Bronchial epithelial cell (primary cell): Measurements from ENCODE around the gene TAS2R42. TPM values are rescaled to one million over a fixed set of nuclear protein-coding genes. Genes with fewer than 3 reads are reported as not detected.

Experiments used
- DNase-seq: peaks from one replicate; pipeline ENCODE4 v3.0.0-alpha.2; 2010; ENCODE audit warnings: low read depth
- FAIRE-seq: peaks from 2 replicates; lab custom pipeline; 2011; peaks lifted over from hg19 to GRCh38; lab: Jason Lieb, UNC
- H3K27me3 ChIP-seq: 2 replicates; pipeline ENCODE4 v1.5.1; 2011; ENCODE audit warnings: low read length; ENCODE audit not compliant: control insufficient read depth, insufficient read depth
- H3K36me3 ChIP-seq: 2 replicates; pipeline ENCODE4 v1.5.1; 2011; ENCODE audit warnings: low read length; ENCODE audit not compliant: control insufficient read depth, insufficient read depth
- H3K4me3 ChIP-seq: 2 replicates; pipeline ENCODE4 v1.5.1; 2011; ENCODE audit warnings: mild to moderate bottlenecking, low read depth, low read length, control low read depth
- total RNA-seq: library from RNA; depleted of rRNA; stranded (reverse); fragments of >200 nt; gene quantifications from 2 replicates; pipeline ENCODE4 v1.2.1, GENCODE V29; 2014
- TF ChIP-seq, protein P1 (sequence below): IDR thresholded peaks from 2 replicates; pipeline ENCODE4 v1.5.1; 2011; ENCODE audit warnings: mild to moderate bottlenecking, moderate library complexity, low read length, control low read depth, inconsistent platforms; ENCODE audit not compliant: insufficient read depth, severe bottlenecking

Gene TAS2R42
- total RNA-seq, 1 donor from 2014 or later, result not detected

DNA sequence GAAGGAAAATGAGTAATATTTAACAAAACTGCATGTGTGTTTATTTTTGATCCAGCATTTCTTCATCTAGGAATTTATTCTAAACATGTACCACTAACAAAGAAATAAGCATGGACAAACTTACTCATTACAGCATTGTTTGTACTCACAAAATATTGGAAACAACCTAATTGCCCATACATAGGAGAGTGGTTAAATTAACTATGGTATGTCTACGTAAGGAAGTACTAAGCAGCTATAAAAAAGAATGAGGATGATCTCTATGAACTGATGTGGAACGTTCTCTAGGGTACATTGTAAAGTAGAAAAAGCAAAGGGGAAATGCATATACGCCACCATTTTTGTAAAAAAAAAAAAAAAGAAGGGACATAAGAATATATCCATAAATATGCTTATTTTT is 17.4 kb upstream of the TAS2R42 start:
- TF ChIP-seq, protein P1, sequence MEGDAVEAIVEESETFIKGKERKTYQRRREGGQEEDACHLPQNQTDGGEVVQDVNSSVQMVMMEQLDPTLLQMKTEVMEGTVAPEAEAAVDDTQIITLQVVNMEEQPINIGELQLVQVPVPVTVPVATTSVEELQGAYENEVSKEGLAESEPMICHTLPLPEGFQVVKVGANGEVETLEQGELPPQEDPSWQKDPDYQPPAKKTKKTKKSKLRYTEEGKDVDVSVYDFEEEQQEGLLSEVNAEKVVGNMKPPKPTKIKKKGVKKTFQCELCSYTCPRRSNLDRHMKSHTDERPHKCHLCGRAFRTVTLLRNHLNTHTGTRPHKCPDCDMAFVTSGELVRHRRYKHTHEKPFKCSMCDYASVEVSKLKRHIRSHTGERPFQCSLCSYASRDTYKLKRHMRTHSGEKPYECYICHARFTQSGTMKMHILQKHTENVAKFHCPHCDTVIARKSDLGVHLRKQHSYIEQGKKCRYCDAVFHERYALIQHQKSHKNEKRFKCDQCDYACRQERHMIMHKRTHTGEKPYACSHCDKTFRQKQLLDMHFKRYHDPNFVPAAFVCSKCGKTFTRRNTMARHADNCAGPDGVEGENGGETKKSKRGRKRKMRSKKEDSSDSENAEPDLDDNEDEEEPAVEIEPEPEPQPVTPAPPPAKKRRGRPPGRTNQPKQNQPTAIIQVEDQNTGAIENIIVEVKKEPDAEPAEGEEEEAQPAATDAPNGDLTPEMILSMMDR, result no peak
- DNase-seq (no peak), FAIRE-seq (no peak)
- no peaks in the 10 kb centered on the region for H3K27me3 ChIP-seq
- no peaks in the 10 kb centered on the region for H3K36me3 ChIP-seq
- no peak overlapping the region for H3K4me3 ChIP-seq

DNA sequence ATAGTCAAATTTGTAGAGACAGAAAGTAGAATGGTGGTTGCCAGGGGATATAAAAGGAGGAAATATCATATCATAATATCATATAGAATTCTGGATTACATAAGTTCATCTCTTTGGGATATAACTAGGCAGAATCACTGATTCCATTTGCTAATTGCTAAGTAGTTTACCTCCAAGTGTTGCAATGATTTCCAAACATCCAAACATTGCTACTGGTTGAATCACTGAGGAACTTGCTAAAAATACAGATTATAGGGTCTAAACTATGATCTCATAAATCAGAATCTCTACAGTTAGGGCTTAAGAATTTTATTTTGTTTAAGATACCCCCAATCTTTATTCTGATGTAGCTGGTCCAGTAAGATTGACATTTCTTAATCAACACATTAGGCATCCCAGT is 16.1 kb upstream of the TAS2R42 start:
- TF ChIP-seq, protein P1, result no peak
- DNase-seq, result peak; percentile 18
- Histone ChIP-seq H3K4me3 (no peak overlapping the region), H3K27me3 (no peaks in the 10 kb centered on the region), H3K36me3 (no peaks in the 10 kb centered on the region)
- no peak for FAIRE-seq

DNA sequence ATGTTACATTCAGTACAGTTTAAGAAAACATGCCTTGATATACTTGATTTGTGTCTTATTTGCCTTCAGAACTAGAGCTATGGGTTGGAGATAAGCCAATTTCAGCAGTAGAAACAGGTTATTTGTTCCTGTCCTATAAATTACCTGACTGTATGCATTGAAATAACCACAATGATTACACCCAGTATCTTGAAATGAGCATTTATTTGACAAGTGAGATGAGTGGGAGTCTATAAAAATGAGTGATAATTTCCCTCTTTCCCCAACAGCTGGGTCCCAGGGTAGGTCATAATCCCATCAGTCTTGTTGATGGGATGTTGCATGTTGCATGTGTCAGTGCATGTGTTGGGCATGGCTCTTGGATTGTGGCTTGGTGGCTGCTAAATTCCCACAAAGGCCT is 3.7 kb downstream of the TAS2R42 start:
- no peak overlapping the region for H3K4me3 ChIP-seq
- TF ChIP-seq, protein P1, result no peak
- H3K27me3 ChIP-seq, result no peaks in the 10 kb centered on the region
- H3K36me3 ChIP-seq, result no peaks in the 10 kb centered on the region
- DNase-seq (no peak), FAIRE-seq (no peak)

DNA sequence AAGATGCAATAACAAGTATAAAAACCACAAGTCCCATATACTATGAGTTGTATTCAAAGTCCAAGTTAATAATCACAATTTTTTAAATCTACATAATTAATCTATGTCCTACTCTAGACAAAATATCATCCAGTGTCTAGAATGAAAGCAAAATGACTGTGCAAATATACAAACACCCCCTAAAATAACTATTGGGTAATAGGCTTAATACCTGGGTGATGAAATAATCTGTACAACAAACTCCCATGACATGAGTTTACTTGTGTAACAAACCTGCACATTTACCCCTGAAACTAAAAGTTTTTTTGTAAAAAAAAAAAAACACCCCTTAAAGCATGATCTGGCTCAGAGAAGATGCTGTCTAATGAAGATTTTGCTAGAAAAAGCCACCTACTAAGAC is 4.2 kb downstream of the TAS2R42 start:
- Histone ChIP-seq H3K4me3 (no peak overlapping the region), H3K36me3 (no peaks in the 10 kb centered on the region), H3K27me3 (no peaks in the 10 kb centered on the region)
- TF ChIP-seq, protein P1, result no peak
- DNase-seq (peak; percentile 43), FAIRE-seq (no peak)

DNA sequence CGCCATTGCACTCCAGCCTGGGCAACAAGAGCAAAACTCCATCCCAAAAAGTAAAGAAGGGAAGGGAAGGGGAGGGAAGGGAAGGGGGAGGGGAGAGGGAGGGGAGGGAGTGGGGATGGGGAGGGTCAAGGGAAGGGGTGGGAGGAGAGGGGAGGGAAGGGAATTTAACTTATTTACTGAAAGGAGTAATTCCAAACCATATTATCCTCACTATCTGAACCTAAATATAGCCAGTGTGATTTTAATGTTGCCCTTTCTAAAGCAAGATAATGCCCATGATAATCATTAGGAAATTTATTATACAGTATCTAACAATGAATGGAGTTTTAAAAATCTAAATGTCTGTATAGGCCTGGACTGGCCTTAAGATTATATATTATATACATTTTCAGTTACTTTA is 8.5 kb downstream of the TAS2R42 start:
- DNase-seq (no peak), FAIRE-seq (no peak)
- no peaks in the 10 kb centered on the region for H3K27me3 ChIP-seq

DNA sequence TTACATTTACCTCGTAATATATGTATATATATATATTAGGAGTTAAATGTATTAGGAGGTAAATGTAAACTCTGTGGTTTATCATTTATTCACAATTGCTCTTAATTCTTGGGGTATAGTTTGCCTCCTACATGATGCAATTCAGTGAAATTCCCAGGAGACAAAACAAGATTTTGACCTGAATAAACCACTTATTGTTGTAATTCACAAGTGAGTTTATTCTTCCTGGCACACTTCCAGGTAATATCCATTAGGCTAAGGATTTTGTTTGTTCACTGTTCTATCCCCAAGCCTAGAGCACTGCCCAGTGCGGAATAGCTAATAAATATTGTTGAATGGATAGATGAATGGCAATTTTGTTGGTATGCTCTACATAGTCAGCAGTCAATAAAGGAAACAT is 12.7 kb downstream of the TAS2R42 start:
- DNase-seq, result no peak

More for the DNA sequence above, 8.5 kb downstream of the TAS2R42 start:
- no peaks in the 10 kb centered on the region for H3K36me3 ChIP-seq
- TF ChIP-seq, protein P1, result no peak
- no peak overlapping the region for H3K4me3 ChIP-seq

More for the DNA sequence above, 12.7 kb downstream of the TAS2R42 start:
- Histone ChIP-seq H3K27me3 (no peaks in the 10 kb centered on the region), H3K36me3 (no peaks in the 10 kb centered on the region), H3K4me3 (no peak overlapping the region)
- TF ChIP-seq, protein P1, result no peak
- no peak for FAIRE-seq
